ENCODE results near the gene SDF4. TPM values are rescaled to one million over a fixed set of nuclear protein-coding genes. Genes with fewer than 3 reads are reported as not detected.

The SDF4 gene
- total and polyA plus RNA-seq, 2 of the 4 experiments (the other 2 are of a cell fraction): 57.0 to 250 TPM

- no TSS peak for BruUV-seq (replicated peaks)
- Histone ChIP-seq H3K4me3 (ENCODE audit: insufficient read depth, low read depth, low read length) (no peak overlapping the region), H4K20me1 (ENCODE audit: insufficient read depth, low read length) (no peaks in the 10 kb centered on the region), H3K4me1 (ENCODE audit: control insufficient read depth, insufficient read depth, low read length) (peaks cover 12% of the 10 kb centered on the region), H3K36me3 (ENCODE audit: control insufficient read depth, insufficient read depth, low read length) (no peaks in the 10 kb centered on the region), H3K27ac (ENCODE audit: insufficient read depth, low read length) (no peak overlapping the region), H2AK9ac (replicated peaks; ENCODE audit: low read depth, low read length, poor library complexity) (no peak overlapping the region), H3K9me1 (ENCODE audit: insufficient read depth, low read length) (no peaks in the 10 kb centered on the region), H3K4ac (ENCODE audit: low read depth, low read length) (no peak overlapping the region), H4K8ac (ENCODE audit: low read depth in 2 of 2, low read length in 2 of 2) (no peak overlapping the region), H2BK120ac (ENCODE audit: low read depth, low read length) (no peak overlapping the region), H3K9me3 (ENCODE audit: control insufficient read depth, insufficient read depth, low read length) (no peaks in the 10 kb centered on the region), H3K23ac (ENCODE audit: low read depth, low read length) (no peak overlapping the region), H3K18ac (ENCODE audit: low read depth, low read length) (no peak overlapping the region), H2BK20ac (ENCODE audit: low read depth, low read length) (no peak overlapping the region), H3K9ac (ENCODE audit: low read depth, low read length) (no peak overlapping the region), H3K56ac (ENCODE audit: extremely low read depth, insufficient read depth, low read length) (no peak overlapping the region), H2BK5ac (ENCODE audit: low read depth, low read length, poor library complexity, severe bottlenecking) (no peak overlapping the region), H3K4me2 (ENCODE audit: low read depth, low read length) (no peak overlapping the region), H3K79me1 (ENCODE audit: low read depth in 1 of 2, low read length in 2 of 2) (no peaks in the 10 kb centered on the region), H4K5ac (ENCODE audit: low read depth, low read length) (no peak overlapping the region), H2AK5ac (ENCODE audit: low read depth, low read length) (peak overlapping the region; percentile 3; the same call in 1 of the 2 replicates), H2AFZ (replicated peaks; ENCODE audit: low read length, poor library complexity) (peak overlapping the region; percentile 63), H3K27me3 (ENCODE audit: control insufficient read depth, insufficient read depth, low read length) (no peaks in the 10 kb centered on the region; the same call in 1 of the 2 replicates), H4K91ac (ENCODE audit: insufficient read depth, low read depth, low read length) (no peak overlapping the region), H3K14ac (replicated peaks; ENCODE audit: low read depth, low read length) (no peak overlapping the region), H2BK15ac (ENCODE audit: low read depth, low read length) (no peak overlapping the region)
- in situ Hi-C loops (cut with MboI; ENCODE audit: low sequenced_read_pairs) (no loop called here), dilution Hi-C loops (cut with HindIII; ENCODE audit: low sequenced_read_pairs, unreplicated experiment) (no loop called here), intact Hi-C loops (cut with micrococcal nuclease) (no loop called here)
- ChIA-PET CTCF (no interaction called here), POLR2A (ENCODE audit: unreplicated experiment) (no interaction called here)
- no peak for DNase-seq
- WGBS, 2 experiments (ENCODE audit: extremely low coverage in 2 of 2, insufficient read length in 1 of 2): 40% methylated on average over 10 of the region's 31 CpGs; no CpG with 5 or more reads in 1 of the 2 experiments
- no peak for ATAC-seq (ENCODE audit: low read depth)
- TF ChIP-seq CTCF (conservative IDR thresholded peaks at IDR 0.05; ENCODE audit: low read depth, low read length) (no peak), MAZ (IDR thresholded peaks at IDR 0.05; ENCODE audit: borderline replicate concordance, low read depth, low read length) (no peak), USF2 (IDR thresholded peaks at IDR 0.05; ENCODE audit: low read depth, low read length) (no peak), RCOR1 (IDR thresholded peaks at IDR 0.05; ENCODE audit: insufficient replicate concordance, low read length) (no peak), CHD1 (IDR thresholded peaks at IDR 0.05; ENCODE audit: low read depth, low read length) (no peak), FOS (IDR thresholded peaks at IDR 0.05; ENCODE audit: low read depth, low read length) (no peak), MXI1 (IDR thresholded peaks at IDR 0.05; ENCODE audit: borderline replicate concordance, low read depth, low read length) (no peak), NFE2L2 (IDR thresholded peaks at IDR 0.05; ENCODE audit: low read depth, low read length) (no peak), SMC3 (IDR thresholded peaks at IDR 0.05; ENCODE audit: low read depth, low read length) (no peak), CEBPB (IDR thresholded peaks at IDR 0.05; ENCODE audit: low read depth, low read length) (no peak), RFX5 (IDR thresholded peaks at IDR 0.05; ENCODE audit: low read depth, low read length) (no peak), RAD21 (IDR thresholded peaks at IDR 0.05; ENCODE audit: low read length) (no peak), POLR2A (IDR thresholded peaks at IDR 0.05; ENCODE audit: low read depth, low read length) (no peak), BHLHE40 (IDR thresholded peaks at IDR 0.05; ENCODE audit: low read depth, low read length) (no peak), MAFK (IDR thresholded peaks at IDR 0.05; ENCODE audit: low read depth, low read length) (no peak)
Observed at GRCh38 chr1:1205769-1206375, 25.9 kb downstream of the SDF4 start.

Data from IMR-90 (cell line).